Stimulated activated CD4-positive, alpha-beta T cell treated with anti-CD3 and anti-CD28 coated beads, Interleukin-1b, Interleukin-23, amount 100 ng/mL, for 24 hours (primary cell): ENCODE results near the gene KRT13.

Experiments
- DNase-seq, 4 experiments: peaks; one replicate each; pipeline ENCODE4 v3.0.0-alpha.2; 2020; ENCODE audit warnings: low read depth in 4 of 4, low spot score in 1 of 4

Gene KRT13

DNA sequence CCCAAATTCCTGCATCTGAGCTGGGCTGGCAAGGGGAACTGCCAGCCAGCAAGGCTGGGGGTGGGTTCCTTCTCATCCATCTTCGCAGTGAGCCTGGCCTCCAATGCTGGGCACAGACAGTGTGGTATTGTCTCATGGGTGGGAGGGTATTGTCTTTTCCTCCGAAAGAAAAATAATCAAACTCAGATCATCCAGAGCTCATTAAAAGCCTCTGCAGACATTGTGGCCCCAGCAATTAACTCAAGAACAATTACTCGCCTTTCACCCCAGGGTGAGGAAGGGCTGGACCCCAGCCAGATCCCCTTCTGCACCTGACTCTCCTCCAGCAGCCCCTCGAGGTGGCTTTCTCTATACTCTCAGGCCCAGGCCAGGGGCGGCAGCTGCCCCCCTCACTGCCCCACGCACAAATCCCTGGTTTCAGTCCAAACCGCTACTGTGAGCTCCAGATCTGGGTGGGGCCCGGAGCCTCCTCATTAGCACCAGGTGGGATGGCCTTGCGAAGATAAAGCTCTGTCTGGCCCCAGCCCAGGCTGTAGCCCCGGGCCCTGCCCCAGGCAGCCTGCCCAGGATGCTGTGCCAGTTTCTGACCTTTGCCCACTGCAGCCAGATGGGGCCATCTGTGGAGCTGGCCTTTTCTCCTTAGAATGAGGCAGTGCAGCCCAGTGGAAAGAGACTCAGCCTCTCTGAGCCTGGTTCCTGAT lies 15.6 kb upstream of the KRT13 start:
- DNase-seq: no peak

DNA sequence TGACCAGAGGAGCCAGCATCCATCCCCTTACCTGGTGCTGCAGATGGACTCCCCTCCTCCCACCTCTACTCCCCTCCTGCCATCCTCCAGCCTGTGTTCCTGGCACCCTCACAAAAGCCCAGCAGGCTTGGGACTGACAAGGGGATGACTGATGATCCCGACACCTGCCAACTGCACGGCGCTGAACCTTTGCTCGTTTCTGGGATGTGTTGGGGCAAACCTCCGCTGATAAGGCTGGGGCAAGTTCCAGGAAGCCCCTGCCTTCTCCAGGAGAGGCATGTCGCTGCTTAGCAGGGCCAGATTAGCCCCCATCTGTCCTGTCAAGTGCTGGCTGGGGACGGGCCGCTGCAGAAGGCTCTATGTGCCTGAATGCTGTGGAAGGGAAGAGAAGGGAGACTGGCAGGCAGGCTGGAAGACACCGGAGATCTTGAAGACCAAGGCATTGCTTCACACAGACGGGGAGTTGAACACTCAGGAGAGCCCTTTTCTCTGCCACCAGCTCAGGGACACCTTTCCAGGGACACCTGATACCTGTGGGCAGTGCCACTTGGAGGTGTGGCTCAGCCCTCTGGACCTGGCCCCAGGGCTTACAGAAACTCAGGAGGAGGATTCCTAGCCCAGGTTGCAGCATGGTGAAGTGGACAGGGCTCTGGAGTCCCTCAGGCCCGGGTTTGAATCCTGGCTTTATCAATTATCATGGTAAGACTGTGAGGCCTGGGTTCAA lies 14.3 kb upstream of the KRT13 start:
- DNase-seq: no peak

DNA sequence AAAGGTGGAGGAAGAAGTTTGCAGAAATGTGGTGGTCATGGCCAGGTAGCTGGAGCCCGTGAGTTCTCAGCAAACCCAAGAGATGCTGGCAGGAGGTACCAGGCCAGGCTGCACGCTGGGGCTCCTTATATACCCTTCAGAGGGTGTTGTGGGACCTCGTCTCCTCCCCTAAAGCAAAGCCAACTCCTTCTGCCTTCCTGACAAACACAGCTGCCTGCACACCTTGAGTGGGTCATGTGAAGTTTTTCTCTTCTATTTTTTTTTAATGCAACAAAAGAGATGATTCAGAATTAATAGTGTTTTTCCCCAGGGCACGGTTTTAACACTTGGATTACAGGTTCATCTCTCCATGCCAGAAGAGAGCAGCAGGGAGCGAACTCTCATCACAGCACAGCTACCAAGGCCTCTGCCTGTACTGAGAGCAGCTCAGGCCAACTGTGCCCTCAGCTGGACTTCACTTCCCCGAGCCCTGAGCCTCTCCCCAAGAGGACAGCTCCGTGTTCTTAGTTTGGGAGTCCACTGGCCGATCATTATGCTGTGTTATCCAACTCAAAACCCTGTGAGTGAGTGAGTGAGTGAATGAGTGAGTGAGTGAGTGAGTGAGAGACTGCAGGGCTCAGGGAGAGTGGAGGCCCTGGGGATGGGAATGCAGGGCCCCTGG lies 13.5 kb upstream of the KRT13 start, which contains the start of gene KRT15:
TSS of gene KRT15 (minus strand) at position 102 of the 661 bp plus-strand sequence. CDS start at position 39, 63 bp downstream.
- no peak for DNase-seq

DNA sequence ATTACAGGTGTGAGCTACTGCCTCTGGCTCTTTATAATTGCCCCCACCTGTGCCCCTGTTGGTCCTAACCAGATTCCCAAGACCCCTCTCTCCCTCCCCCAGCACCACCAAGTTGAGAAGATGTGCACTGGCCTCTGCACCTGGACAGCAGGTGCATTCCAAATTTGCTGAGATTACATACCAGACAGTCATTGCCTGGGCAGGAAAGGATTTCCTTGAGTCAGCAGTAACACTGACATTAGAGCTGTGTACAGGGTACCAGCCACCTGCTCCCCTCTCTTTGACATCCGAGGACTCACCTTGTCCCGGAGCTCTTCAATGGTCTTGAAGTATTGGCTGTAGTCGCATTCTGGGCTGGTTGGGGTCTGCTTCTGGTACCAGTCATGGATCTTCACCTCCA lies 12.6 kb upstream of the KRT13 start:
- DNase-seq: no peak

DNA sequence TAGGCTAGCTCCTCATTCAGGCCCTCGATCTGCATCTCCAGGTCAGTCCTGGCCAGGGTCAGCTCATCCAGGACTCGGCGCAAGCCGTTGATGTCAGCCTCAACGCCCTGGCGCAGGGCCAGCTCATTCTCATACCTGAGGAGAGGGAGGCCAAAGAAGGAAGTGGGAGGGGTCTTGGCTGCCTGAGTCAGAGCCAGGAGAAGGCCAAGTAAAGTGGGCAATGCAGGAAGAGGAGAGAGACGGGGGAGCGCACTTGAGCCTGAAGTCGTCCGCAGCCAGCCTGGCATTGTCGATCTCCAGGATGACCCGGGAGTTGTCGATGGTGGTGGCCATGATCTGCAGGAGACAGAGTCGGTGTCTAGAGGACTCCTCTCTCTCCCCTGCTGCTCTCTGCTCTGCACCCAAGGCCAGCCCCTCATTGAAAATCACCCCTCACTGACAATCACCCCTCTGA lies 11.4 kb upstream of the KRT13 start:
- DNase-seq: no peak

DNA sequence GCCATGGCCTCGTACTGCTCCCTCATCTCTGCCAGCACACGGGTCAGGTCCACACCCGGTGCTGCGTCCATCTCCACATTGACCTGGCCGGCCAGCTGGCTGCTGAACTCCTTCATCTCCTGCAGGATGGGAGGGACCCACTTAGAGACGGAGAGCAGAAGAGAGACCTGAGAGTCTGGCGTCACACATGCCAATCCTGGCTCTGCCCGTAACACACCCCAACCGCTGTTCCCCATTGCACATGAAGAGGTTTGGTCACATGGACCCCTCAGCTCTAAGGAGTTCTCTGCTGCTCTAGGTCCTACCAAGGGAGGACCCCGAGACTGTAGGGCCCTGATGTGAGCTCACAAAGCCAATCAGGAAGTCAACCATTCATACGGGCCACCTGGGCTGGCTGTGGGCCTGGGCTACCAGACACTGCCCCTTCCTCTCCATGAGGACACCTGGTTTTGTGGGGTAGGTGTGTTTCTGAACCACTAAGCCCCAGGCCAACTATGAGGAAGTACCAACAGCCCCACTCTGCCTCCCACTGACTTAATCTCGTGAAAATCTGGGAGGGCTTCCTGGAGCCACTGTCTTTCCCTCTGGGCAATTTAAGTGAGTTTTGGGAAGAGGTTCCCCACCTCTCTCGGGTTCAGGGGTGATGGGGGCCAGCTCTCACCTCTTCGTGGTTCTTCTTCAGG lies 10.9 kb upstream of the KRT13 start:
- DNase-seq: no peak

DNA sequence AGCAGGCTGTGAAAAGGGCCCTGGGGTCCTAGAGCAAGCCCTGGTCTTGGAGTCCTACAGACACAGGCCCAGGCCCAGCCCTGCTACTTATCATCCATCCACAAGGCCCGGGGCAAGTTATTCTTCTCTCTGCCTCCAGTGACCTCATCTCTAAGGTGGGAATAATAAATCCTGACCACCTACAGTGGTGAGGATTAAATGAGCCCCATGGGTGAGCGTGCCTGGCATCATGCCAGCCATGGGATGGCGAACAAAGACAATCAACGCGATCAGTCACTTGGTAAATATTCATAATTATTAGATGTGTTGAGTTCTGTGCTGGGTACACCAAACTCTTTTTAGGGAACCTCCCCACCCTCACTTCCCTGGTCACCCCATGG lies 7.7 kb upstream of the KRT13 start:
- no peak for DNase-seq

DNA sequence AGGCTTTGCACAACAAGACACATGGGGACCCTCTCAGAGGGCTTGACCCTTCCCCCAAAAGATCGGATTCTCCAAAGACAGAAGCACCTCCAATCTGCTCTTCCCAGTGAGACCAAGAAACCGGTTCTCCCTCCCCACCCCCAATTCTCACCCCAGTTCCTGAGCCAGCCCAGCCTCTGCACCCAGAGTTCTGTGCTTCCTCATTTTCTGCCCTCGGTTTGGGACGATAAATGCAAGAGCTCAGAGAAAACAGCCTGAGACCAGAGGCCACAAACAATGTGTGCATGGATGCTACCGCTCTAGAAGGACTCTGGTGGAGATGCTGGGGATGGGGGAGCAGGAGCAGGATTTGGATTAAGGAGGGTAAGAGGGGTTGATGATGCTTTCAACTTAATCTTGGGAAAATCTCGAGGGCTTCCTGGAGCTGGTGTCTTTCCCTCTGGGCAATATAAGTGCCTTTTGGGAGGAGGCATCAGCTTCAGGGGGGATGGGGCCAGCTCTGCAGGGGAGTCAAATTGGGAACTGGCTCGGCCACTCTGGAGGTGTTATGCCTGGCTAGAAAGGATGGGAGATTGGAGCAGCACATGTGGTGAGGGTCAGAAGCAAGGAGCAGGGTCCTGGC lies 7.2 kb upstream of the KRT13 start:
- DNase-seq: no peak

DNA sequence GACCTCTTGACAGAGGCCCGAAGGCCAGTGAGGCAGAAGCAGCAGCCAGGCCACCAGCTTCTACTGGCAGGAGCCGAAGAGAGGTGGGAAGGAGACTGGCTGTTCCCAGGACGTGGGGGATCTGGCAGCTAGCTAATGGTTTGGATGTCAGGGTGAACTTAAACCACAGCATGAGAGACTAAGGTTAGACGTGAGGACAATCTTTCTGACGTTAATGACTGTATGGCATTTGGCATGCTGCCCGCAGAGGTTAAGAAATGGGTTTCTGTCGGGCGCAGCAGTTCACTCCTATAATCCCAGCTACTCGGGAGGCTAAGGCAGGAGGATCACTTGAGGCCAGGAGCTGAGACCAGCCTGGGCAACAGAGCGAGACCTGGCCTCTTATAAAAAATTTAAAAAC lies 6.3 kb upstream of the KRT13 start:
- no peak for DNase-seq

DNA sequence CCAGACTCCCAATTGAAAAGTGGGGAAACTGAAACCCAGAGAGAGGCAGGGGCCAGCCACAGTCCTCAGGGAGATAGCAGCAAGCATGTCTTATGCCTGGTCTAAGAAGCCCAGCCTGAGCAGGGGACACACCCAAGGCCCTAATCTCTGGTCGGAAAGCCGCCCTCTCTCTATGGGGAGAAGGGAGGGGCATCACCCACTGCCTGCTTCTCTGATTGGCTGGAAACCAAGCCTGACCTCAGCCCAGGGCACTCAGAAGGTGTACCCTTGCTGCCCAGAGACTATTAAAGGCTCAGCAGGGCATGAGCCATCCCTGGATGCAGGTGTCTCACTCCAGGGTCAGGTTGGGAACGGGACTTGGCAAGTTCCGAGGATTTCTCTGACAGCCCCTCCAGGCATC lies 5.7 kb upstream of the KRT13 start:
- no peak for DNase-seq

DNA sequence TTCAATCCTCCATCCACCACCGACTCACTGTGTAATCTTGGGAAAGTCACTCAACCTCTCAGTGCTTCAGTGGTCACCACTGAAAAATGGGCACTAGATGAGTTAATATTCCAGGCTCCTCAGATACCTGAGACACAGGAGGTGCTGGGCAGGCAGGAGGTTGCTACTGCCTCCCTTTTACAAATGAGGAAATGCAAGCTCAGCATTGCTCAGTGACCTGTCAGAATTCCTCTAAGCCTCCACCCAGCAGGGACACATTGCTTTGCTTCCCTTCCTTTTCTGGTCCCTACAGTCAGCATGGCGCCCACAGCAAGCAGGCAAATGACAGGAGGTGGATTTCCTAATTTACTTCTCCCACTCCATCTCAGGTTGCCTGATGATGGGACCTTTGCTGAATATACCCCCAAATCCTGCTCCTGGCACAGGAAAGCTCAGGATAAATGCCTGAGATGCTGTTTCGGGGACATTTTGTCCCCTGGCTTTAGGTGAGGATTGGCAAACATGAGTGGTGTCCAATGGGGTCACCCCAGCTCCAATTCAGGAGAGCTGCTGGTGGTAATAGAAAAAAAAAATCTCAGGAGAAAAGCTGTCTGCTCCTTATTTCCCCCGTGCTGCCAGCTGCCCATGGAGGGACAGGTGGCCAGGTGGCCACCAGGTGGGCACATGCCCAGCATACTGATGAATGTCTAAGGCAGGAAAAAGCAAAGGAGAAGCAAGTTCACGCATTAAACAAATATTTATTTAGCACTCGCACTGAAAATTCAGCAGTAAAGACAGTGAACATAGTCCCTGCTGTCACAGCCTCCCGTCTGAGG lies 5.0 kb upstream of the KRT13 start:
- no peak for DNase-seq

DNA sequence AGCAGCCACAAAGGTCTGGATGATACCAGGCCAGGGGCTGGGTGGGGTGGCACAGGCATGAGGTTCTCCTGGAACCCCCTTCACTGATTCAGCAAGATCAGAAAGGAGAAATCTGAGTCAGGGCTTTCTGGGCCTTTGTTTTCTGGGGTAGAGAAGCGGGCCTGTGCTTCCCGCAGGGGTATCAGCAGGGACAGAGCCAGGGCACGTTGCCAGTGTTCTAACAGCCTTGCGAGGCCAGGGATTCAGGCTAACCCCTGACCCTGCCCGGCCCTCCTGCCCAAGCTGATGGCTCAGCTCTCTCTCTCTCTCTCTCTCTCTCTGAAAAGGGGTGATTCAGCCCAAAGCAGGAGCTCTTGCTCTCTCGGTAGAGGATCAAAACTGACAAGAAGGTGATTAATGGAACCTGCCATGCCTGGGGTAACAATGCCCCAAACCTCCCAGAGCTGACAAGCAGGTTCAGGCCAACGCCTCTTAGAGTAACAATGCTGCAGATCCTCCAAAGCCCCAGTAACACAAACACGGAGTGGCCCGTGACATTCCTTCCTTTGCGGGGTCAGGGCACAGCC lies 2.0 kb upstream of the KRT13 start:
- no peak for DNase-seq

DNA sequence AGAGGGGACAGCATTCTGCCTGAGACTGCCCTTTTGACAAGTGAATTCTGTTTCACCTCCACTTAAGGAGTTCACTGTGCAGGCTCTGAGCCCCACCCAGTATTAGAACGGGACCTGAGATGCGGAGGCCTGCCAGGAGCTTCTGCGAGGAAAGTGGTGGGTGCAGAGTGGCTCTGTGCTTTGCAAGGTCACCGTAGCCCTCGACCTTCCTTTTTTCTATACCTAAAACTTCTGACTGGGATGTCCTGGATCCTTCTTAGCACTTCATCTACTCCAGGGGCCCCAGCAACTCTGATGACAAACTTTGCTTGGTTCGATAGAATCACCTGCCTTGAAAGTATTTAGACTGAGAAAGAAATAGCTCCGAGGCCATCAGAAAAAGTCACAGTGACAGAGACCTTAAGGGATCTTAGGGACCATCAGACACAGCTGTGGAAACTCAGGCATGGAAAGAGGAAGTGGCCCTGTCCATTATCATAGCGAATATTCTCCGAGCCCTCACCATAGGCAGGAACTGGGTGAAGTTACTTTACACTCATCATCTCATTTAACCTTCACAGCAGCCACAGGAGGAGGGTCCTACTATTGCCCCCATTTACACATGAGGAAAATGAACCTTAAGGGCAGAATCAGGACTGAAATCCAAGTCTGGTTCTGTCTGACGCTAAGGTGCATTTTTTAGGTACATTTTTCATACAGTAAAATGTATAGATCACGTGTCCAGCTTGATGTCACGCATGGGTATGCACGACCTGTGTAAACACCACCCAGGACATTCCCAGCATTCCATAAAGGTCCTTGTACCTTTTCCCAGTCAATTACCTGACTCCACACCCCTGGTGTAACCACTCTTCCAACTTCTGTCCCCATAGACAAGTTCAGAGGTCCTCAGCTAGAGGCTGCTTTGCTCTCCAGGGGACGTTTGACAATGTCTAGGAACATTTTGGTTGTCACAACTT lies 676 bp upstream of the KRT13 start:
- DNase-seq: no peak

DNA sequence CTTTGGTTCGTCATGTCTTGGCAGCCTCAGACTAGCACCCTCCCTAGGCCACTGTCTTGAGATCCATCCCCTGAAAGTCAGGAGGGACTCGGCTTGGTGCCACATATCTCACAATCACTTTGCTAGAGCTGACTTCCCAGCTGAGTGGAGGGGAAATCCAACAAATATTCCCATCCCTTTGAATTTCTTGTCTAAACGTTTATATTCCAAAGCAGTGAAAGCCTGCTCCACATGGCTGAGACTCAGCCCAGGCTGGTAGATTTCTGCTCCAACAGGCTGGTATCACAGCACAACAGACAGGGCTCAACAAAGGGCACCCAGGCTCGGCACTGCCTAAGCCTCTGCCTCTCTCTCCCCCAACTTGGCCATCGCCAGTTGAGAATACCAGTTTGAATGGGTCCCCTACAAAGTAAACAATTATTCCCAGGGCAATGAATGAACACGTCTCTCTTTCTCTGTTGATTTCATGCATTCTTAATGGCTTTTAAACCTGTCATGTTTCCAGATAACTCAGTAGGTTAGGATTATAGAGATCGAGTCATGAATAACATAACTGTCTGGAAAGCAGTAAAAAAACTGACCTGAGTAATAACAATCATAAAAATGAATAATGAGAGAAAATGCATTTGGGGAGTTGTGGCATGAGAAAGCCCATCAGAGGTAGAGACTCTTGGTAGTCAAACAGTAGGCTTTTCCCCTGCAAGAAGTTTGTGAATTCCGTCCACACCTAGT lies 1.0 kb downstream of the KRT13 start:
- DNase-seq: no peak

DNA sequence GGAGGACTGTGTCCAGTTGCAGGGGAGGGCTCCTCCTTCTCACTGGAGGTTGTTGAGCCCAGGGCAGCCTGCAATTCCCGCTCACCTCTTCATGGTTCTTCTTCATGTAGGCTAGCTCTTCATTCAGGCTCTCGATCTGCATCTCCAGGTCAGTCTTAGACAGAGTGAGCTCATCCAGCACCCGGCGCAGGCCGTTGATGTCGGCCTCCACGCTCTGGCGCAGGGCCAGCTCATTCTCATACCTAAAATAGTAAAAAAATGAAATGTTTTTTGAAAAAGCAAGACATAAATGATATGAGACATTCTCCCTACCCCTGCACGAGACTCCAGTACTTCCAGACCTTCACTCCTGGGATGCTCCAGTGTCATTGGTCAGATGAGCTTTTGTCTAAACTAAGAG lies 2.2 kb downstream of the KRT13 start:
- DNase-seq: no peak

DNA sequence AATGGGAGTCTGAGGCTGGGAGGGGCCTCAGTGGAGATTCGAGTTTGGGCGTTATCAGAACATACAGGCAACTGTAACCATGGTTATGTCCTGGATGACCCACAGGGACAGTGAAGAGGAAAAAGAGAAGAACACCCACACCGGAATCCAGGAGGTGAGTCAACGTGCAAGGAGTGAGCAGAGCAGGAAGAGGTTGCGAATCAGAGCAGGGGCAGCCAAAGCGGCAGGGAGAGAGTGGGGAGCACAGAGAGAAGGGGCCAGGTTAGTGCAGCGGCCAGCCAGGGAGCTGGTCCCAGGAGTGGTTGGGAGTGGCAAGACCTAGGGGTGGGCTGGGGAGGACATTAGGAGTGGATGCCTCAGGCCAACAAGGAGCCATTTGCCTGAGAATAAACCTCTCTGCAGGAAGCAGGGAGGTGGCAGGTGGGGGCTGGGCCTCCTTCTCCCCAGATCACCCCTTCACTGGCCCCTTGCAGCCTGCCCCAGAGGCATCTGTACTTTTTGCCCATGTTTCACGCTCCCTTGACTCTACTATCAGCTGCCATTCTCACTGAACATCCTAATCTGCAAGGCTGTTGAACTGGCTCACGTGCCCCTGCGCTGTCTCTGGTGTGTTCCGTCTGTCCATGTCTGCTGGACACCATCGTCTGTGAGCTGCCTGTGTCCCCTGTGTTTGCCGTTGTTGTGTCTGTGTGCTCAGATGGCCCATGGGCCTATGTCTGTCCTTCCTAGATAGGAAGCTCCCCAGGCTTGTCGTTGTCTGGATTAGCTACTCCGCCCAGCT lies 5.1 kb downstream of the KRT13 start:
- DNase-seq: no peak

DNA sequence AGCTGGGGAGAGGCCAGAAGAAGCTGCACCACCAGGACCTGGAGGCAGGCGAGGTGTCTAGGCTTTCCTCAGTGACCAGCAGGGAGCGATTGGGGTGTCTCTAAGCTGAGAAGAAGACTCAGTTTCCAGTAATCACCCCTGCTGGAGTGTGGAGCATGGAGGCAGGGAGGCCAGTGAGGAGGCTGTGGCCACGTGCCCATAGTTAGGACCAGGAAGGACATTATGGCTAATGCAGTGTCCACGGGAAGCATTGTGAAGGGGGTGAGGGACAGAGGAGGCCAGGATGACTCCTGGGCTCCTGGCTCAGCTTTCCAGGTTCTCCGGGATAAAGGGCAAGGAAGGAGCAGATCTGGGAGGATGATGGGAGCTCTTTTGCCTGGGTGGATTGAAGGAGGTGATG lies 5.7 kb downstream of the KRT13 start:
- DNase-seq: no peak
